SK-N-SH (cell line): ENCODE data around the gene HSD11B2. TPM values are rescaled to one million over a fixed set of nuclear protein-coding genes. Genes with fewer than 3 reads are reported as not detected.
A peak's percentile ranks its signal among the peaks of the same experiment; 100 is the strongest.

ENCODE experiments used
- CTCF ChIA-PET: fragments of 300-600, 350-600 bp; formaldehyde crosslinking; extraction: SDS; loops from one replicate; lab custom pipeline; 2021; lab: Yijun Ruan, JAX
- POLR2A ChIA-PET: fragments of 350-600 bp; sonication (Branson Sonifier 250); formaldehyde crosslinking; extraction: SDS; loops from one replicate; lab custom pipeline; 2020; ENCODE audit warnings: antibody characterized with exemption, inconsistent platforms; lab: Yijun Ruan, JAX
- DNase-seq: peaks from one replicate; pipeline ENCODE4 v3.0.0; 2012
- H2AFZ ChIP-seq: fragments of 200-600 bp; sonication (generic); 2 replicates; pipeline ENCODE4 v1.8.1; 2016; ENCODE audit warnings: antibody characterized with exemption, mild to moderate bottlenecking, low read depth
- H3F3A ChIP-seq: fragments of 200-600 bp; sonication (generic); replicated peaks from 2 replicates; pipeline ENCODE3; 2016; ENCODE audit warnings: antibody characterized with exemption, mild to moderate bottlenecking; ENCODE audit not compliant: insufficient read depth
- H3K27ac ChIP-seq, 2 experiments: fragments of 200-500 bp in 1 of 2; fragments of 200-600 bp in 1 of 2; sonication (Bioruptor generic) in 1 of 2; sonication (generic), shearing (Covaris generic) in 1 of 2; 2 replicates each; pipeline versions ENCODE4 v1.5.1 to v1.6.1; 2014 to 2016; ENCODE audit warnings: low read depth in 2 of 2, inconsistent platforms in 1 of 2, low read length in 1 of 2, mild to moderate bottlenecking in 1 of 2, mixed read lengths in 1 of 2
- H3K27me3 ChIP-seq: fragments of 200-600 bp; sonication (generic), shearing (Covaris generic); 2 replicates; pipeline ENCODE4 v1.6.1; 2016; ENCODE audit warnings: mixed run types; ENCODE audit not compliant: insufficient read depth
- H3K36me3 ChIP-seq, 2 experiments: fragments of 200-500 bp in 1 of 2; fragments of 200-600 bp in 1 of 2; sonication (Bioruptor generic) in 1 of 2; sonication (generic) in 1 of 2; replicated peaks in 1 of 2; 2 replicates each; pipeline versions ENCODE3 to v1.5.1; 2014 to 2016; ENCODE audit warnings: low read length in 1 of 2, mild to moderate bottlenecking in 1 of 2; ENCODE audit not compliant: insufficient read depth in 2 of 2, control insufficient read depth in 1 of 2
- H3K4me1 ChIP-seq, 2 experiments: fragments of 200-500 bp in 1 of 2; fragments of 200-600 bp in 1 of 2; sonication (Bioruptor generic) in 1 of 2; sonication (generic), shearing (Covaris generic) in 1 of 2; 2 replicates each; pipeline versions ENCODE4 v1.5.1 to v1.6.1; 2014 to 2016; ENCODE audit warnings: low read depth in 1 of 2, low read length in 1 of 2, mixed run types in 1 of 2; ENCODE audit not compliant: insufficient read depth in 2 of 2, control insufficient read depth in 1 of 2
- H3K4me2 ChIP-seq: fragments of 200-600 bp; sonication (generic), shearing (Covaris generic); 2 replicates; pipeline ENCODE4 v1.6.1; 2017; ENCODE audit warnings: mixed run types
- H3K4me3 ChIP-seq, 2 experiments: fragments of 200-500 bp in 1 of 2; fragments of 200-600 bp in 1 of 2; sonication (Bioruptor generic) in 1 of 2; sonication (generic), shearing (Covaris generic) in 1 of 2; 2 replicates each; pipeline versions ENCODE4 v1.5.1 to v1.8.1; 2014 to 2016; ENCODE audit warnings: low read depth in 2 of 2, inconsistent platforms in 1 of 2, low read length in 1 of 2, mild to moderate bottlenecking in 1 of 2, mixed read lengths in 1 of 2, moderate library complexity in 1 of 2
- H3K79me2 ChIP-seq: fragments of 200-600 bp; sonication (generic); 2 replicates; pipeline ENCODE4 v1.8.1; 2017; ENCODE audit warnings: mild to moderate bottlenecking; ENCODE audit not compliant: insufficient read depth
- H3K9ac ChIP-seq: fragments of 200-600 bp; sonication (generic); 2 replicates; pipeline ENCODE4 v1.6.1; 2017; ENCODE audit warnings: mixed run types
- H3K9me2 ChIP-seq: fragments of 200-600 bp; sonication (generic); 2 replicates; pipeline ENCODE4 v1.6.1; 2017; ENCODE audit warnings: mixed run types
- H3K9me3 ChIP-seq: fragments of 200-600 bp; sonication (generic); 2 replicates; pipeline ENCODE4 v1.6.1; 2017; ENCODE audit warnings: mixed run types, mild to moderate bottlenecking, moderate library complexity
- H4K20me1 ChIP-seq: fragments of 200-600 bp; sonication (generic); 2 replicates; pipeline ENCODE4 v1.6.1; 2017; ENCODE audit warnings: mild to moderate bottlenecking, mixed run types; ENCODE audit not compliant: insufficient read depth
- CHD2 ChIP-seq: fragments of 150-350 bp; IDR thresholded peaks from 2 replicates; pipeline ENCODE4 v1.6.1; 2018; ENCODE audit warnings: low read length; ENCODE audit not compliant: partially characterized antibody
- ELF1 ChIP-seq: IDR thresholded peaks from 2 replicates; pipeline ENCODE4 v1.4.0; 2012
- EP300 ChIP-seq, 2 experiments: IDR thresholded peaks; 2 replicates each; pipeline versions ENCODE4 v1.4.0 to v1.6.1; 2012; ENCODE audit warnings: borderline replicate concordance in 1 of 2, low read depth in 1 of 2, low read length in 1 of 2
- EZH2phosphoT487 ChIP-seq: fragments of 200-600 bp; sonication (generic); IDR thresholded peaks from 2 replicates; pipeline ENCODE4 v1.6.1; 2017; ENCODE audit warnings: low read depth, mixed run types, mild to moderate bottlenecking, antibody characterized with exemption, moderate library complexity, borderline replicate concordance
- FOXM1 ChIP-seq: IDR thresholded peaks from 2 replicates; pipeline ENCODE4 v1.4.0; 2012; ENCODE audit warnings: low read depth, mild to moderate bottlenecking
- JUND ChIP-seq: IDR thresholded peaks from 2 replicates; pipeline ENCODE4 v1.4.0; 2012
- MXI1 ChIP-seq: IDR thresholded peaks from 2 replicates; pipeline ENCODE4 v1.6.1; 2012; ENCODE audit warnings: mild to moderate bottlenecking, low read depth, low read length, improper control_type of control experiment
- POLR2AphosphoS5 ChIP-seq: IDR thresholded peaks from 2 replicates; pipeline ENCODE4 v1.6.1; 2012; ENCODE audit warnings: low read depth, low read length
- RXRA ChIP-seq: IDR thresholded peaks from 2 replicates; pipeline ENCODE4 v1.4.0; 2012; ENCODE audit warnings: low read depth, mild to moderate bottlenecking, borderline replicate concordance
- YY1 ChIP-seq: IDR thresholded peaks from 2 replicates; pipeline ENCODE4 v1.4.0; 2012; ENCODE audit warnings: low read depth, mild to moderate bottlenecking
- WGBS: methylation state at CpG from one replicate; pipeline ENCODE4 v1.1.6; 2017; ENCODE audit warnings: low lambda C conversion rate; 5-methylcytosine and 5-hydroxymethylcytosine counted together
- polyA plus RNA-seq, 3 experiments: library from polyadenylated mRNA; depleted of rRNA; stranded (reverse); fragments of >200 nt; gene quantifications; 2 replicates each; pipeline ENCODE4 v1.2.3, GENCODE V29; 2012
- TF ChIP-seq, protein P1 (sequence below): IDR thresholded peaks from 2 replicates; pipeline ENCODE4; 2012
- TF ChIP-seq, protein P2 (sequence below): IDR thresholded peaks from 2 replicates; pipeline ENCODE4 v1.4.0; 2012; ENCODE audit warnings: low read depth, borderline replicate concordance
- TF ChIP-seq, protein P3 (sequence below): IDR thresholded peaks from 2 replicates; pipeline ENCODE4 v1.6.1; 2012; ENCODE audit warnings: mild to moderate bottlenecking, low read depth, low read length, moderate library complexity

The HSD11B2 gene
- polyA plus RNA-seq, 1 of the 3 experiments (the other 2 are of a cell fraction) = 0.23 TPM

DNA sequence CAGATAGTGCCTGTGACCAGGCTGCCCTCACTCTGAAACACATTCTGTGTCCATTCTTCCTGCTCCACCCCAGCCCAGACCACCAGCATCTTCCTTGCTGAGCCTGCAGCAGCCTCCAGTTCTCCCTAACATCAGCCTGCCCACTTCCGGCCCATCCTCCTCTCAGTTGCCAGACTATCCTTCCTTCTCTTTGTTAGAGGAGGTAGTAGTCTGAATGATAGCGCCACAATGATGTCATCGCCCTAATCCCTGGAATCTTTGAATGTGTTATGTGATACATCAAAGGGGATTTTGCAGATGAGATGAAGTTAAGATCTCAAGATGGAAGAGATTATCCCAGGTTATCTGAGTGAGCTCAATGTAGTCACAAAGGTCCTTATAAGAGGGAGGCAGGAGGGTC lies 11.4 kb upstream of the HSD11B2 start:
- POLR2A ChIA-PET = no interaction called here
- 90% methylated on average over 3 of the region's 3 CpGs for WGBS

DNA sequence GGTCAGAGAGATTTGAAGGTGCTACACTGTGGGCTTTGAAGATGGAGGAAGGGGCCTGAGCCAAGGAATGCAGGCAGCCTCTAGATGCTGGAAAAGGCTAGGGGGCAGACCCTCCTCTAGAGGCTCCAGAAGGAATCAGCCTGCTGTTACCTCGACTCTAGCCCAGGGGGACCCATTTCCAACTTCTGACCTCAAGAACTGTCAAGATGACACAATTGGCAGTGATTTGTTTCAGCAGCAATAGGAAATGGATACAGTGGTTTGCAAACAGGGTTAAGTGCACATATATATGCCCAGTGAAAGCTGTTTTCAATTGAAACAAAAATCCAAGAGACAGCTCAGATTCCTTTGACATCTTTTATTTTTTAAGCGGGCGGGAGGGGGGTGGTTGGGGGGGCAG lies 11.0 kb upstream of the HSD11B2 start:
- H3K36me3 ChIP-seq = no peaks in the 10 kb centered on the region
- no peak overlapping the region for H3K4me3 ChIP-seq
- no peak overlapping the region for H3K27ac ChIP-seq
- H3K9me2 ChIP-seq = no peaks in the 10 kb centered on the region
- 63% methylated on average over 3 of the region's 3 CpGs for WGBS
- no peak for DNase-seq
- H3K9me3 ChIP-seq = no peaks in the 10 kb centered on the region
- TF ChIP-seq, protein P1, sequence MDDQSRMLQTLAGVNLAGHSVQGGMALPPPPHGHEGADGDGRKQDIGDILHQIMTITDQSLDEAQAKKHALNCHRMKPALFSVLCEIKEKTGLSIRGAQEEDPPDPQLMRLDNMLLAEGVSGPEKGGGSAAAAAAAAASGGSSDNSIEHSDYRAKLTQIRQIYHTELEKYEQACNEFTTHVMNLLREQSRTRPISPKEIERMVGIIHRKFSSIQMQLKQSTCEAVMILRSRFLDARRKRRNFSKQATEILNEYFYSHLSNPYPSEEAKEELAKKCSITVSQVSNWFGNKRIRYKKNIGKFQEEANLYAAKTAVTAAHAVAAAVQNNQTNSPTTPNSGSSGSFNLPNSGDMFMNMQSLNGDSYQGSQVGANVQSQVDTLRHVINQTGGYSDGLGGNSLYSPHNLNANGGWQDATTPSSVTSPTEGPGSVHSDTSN = 0 out of 2 replicates have a peak, but pooled peaks have one; percentile 12
- no peak for TF ChIP-seq MXI1
- no peaks in the 10 kb centered on the region for H3F3A ChIP-seq
- no peak overlapping the region for H3K9ac ChIP-seq
- CTCF ChIA-PET = interaction anchor here (5.9 kb wide), 1 partner anchor 7 kb away, joined by 75 read pairs; no protein-coding TSS in a partner anchor
- H3K79me2 ChIP-seq = peaks cover 16% of the 10 kb centered on the region
- H3K4me1 ChIP-seq = no peaks in the 10 kb centered on the region; a peak in 1 of 4 replicates
- POLR2A ChIA-PET = no interaction called here
- H2AFZ ChIP-seq = no peak overlapping the region
- no peaks in the 10 kb centered on the region for H4K20me1 ChIP-seq
- no peak overlapping the region for H3K4me2 ChIP-seq
- H3K27me3 ChIP-seq = no peaks in the 10 kb centered on the region

More for the DNA sequence above, 11.4 kb upstream of the HSD11B2 start:
- no peaks in the 10 kb centered on the region for H4K20me1 ChIP-seq
- no peak for DNase-seq
- H3K36me3 ChIP-seq = no peaks in the 10 kb centered on the region
- peaks cover 20% of the 10 kb centered on the region for H3K79me2 ChIP-seq
- no peaks in the 10 kb centered on the region for H3K27me3 ChIP-seq
- no peak overlapping the region for H2AFZ ChIP-seq
- no peak overlapping the region for H3K9ac ChIP-seq
- no peaks in the 10 kb centered on the region for H3K9me2 ChIP-seq
- TF ChIP-seq, protein P2, sequence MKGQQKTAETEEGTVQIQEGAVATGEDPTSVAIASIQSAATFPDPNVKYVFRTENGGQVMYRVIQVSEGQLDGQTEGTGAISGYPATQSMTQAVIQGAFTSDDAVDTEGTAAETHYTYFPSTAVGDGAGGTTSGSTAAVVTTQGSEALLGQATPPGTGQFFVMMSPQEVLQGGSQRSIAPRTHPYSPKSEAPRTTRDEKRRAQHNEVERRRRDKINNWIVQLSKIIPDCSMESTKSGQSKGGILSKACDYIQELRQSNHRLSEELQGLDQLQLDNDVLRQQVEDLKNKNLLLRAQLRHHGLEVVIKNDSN = no peak
- TF ChIP-seq EZH2phosphoT487 (no peak), YY1 (no peak), FOXM1 (no peak), MXI1 (no peak), RXRA (no peak), ELF1 (no peak), EP300 (IDR thresholded peaks at IDR 0.05; ENCODE audit: borderline replicate concordance in 1 of 2, low read depth in 1 of 2, low read length in 1 of 2) (no peak), POLR2AphosphoS5 (no peak), JUND (no peak), CHD2 (no peak)
- TF ChIP-seq, protein P1 = no peak
- TF ChIP-seq, protein P3, sequence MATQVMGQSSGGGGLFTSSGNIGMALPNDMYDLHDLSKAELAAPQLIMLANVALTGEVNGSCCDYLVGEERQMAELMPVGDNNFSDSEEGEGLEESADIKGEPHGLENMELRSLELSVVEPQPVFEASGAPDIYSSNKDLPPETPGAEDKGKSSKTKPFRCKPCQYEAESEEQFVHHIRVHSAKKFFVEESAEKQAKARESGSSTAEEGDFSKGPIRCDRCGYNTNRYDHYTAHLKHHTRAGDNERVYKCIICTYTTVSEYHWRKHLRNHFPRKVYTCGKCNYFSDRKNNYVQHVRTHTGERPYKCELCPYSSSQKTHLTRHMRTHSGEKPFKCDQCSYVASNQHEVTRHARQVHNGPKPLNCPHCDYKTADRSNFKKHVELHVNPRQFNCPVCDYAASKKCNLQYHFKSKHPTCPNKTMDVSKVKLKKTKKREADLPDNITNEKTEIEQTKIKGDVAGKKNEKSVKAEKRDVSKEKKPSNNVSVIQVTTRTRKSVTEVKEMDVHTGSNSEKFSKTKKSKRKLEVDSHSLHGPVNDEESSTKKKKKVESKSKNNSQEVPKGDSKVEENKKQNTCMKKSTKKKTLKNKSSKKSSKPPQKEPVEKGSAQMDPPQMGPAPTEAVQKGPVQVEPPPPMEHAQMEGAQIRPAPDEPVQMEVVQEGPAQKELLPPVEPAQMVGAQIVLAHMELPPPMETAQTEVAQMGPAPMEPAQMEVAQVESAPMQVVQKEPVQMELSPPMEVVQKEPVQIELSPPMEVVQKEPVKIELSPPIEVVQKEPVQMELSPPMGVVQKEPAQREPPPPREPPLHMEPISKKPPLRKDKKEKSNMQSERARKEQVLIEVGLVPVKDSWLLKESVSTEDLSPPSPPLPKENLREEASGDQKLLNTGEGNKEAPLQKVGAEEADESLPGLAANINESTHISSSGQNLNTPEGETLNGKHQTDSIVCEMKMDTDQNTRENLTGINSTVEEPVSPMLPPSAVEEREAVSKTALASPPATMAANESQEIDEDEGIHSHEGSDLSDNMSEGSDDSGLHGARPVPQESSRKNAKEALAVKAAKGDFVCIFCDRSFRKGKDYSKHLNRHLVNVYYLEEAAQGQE = no peak
- no peak overlapping the region for H3K4me3 ChIP-seq
- H3F3A ChIP-seq = no peaks in the 10 kb centered on the region
- no peaks in the 10 kb centered on the region for H3K9me3 ChIP-seq
- CTCF ChIA-PET = interaction anchor here (3.1 to 5.9 kb wide), 2 partner anchors 7 to 46 kb away, joined by 10 to 75 read pairs; no protein-coding TSS in a partner anchor
- no peaks in the 10 kb centered on the region; a peak in 1 of 4 replicates for H3K4me1 ChIP-seq
- H3K27ac ChIP-seq = no peak overlapping the region
- H3K4me2 ChIP-seq = no peak overlapping the region
